ENCODE results near the gene ARHGAP21.

- TF ChIP-seq CTCF (IDR thresholded peaks at IDR 0.05) (no peak), REST (IDR thresholded peaks at IDR 0.05; ENCODE audit: insufficient read depth in 1 of 2, low read depth in 2 of 2, low read length in 1 of 2) (no peak)
These were observed 105.3 kb downstream of the ARHGAP21 start for GRCh38 chr10:24618401-24618800.
